ENCODE data around the gene AFG3L2.

The AFG3L2 gene

GRCh38 chr18:12366784-12367183 lies 10.2 kb downstream of the AFG3L2 start:
- no peak for DNase-seq (ENCODE audit: low read depth)

DNA sequence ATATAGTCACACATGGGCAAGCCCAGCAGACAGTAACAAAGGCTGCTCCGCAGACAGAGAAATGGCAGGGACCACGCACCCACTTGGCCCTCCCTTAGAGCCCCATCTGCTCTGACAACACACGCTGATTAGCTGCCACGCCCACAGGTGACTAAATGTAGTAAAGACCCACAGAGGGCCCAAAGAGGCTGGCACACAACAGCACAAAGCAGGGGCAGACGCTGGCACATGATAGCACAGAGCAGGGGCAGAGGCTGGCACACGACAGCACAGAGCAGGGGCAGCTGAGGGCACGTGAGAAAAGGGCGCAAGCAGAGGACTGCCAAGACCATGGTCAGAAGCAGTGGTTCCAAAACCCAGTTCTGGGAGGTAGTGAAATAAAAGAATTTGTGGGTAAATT lies 10.6 kb downstream of the AFG3L2 start:
- H3K4me3 ChIP-seq (ENCODE audit: low read depth, low read length) = no peak overlapping the region
- no peak for DNase-seq (ENCODE audit: low read depth)

More at GRCh38 chr18:12366784-12367183, 10.2 kb downstream of the AFG3L2 start:
- no peak overlapping the region for H3K4me3 ChIP-seq (ENCODE audit: low read depth, low read length)

- no peak overlapping the region for H3K4me3 ChIP-seq (ENCODE audit: low read depth, low read length)
- no peak for DNase-seq (ENCODE audit: low read depth)
Observed at GRCh38 chr18:12362473-12363174, 14.4 kb downstream of the AFG3L2 start.

DNA sequence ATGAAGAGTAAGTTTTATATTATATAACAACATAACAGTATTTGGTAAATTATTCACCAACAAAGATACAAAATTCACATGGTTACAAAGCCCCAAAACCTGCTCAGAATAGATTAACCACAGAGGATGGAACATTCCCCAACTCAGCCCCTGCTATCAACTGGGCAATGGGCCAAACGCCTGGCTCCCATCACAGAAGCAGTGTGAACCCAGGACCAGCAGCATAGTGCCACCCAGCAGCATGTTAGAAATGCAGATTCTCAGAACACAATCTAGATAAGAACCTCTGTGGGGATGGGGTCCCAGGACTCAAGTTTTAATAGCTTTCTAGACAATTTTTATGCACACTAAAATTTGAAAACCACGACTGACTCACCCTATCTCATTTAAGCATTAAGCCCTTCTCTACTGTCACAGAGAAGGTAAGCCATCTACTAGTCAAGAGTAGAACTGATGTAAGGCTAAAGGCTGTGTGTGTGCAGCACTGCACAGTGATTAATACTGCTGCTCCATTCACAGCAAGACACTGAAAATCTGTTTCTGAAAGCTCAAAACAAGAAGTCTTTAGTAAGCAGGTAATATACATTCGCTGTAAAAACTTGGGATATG lies 15.2 kb downstream of the AFG3L2 start:
- DNase-seq (ENCODE audit: low read depth) = no peak

DNA sequence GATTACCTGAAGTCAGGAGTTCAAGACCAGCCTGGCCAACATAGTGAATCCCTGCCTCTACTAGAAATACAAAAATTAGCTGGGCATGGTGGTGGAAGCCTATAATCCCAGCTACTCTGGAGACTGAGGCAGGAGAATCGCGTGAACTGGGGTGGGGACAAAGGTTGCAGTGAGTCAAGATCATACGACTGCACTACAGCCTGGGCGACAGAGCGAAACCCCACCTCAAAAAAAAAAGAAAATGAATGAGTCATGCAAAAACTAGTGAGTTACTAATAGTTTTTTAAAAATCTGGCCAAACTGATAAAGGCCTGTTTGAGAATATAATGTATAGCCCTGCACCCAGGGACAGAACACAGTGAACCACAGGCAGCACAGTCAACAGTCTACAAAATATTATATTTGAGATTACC lies 17.5 kb downstream of the AFG3L2 start:
- no peak for DNase-seq (ENCODE audit: low read depth)
- H3K4me3 ChIP-seq (ENCODE audit: low read depth, low read length) = no peak overlapping the region

More for the DNA sequence above, 15.2 kb downstream of the AFG3L2 start:
- H3K4me3 ChIP-seq (ENCODE audit: low read depth, low read length) = no peak overlapping the region

DNA sequence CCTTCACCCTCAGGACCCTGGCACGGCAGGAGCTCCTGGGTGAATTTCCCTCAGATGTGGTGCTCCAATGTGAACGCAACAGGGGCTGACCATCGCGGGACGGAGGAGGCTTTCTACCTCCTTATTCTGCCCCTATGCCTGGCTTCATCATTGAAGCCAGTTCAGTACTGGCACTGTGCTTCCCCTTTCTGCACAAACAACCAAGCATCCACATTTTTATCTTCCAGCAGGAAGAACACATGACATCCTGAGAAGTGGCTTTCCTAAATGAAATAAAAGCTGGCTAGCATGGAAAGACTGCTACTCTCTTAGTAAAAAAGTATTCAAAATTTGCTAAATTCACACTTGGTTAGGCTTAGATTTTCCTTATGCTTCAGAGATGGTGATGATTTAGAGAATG lies 24.8 kb downstream of the AFG3L2 start:
- no peak for DNase-seq (ENCODE audit: low read depth)
- H3K4me3 ChIP-seq (ENCODE audit: low read depth, low read length) = no peak overlapping the region

GRCh38 chr18:12347895-12348294 lies 29.1 kb downstream of the AFG3L2 start:
- DNase-seq (ENCODE audit: low read depth) = no peak
- H3K4me3 ChIP-seq (ENCODE audit: low read depth, low read length) = no peak overlapping the region

- no peak for DNase-seq (ENCODE audit: low read depth)
- no peak overlapping the region for H3K4me3 ChIP-seq (ENCODE audit: low read depth, low read length)
Observed at GRCh38 chr18:12346240-12346565, 30.8 kb downstream of the AFG3L2 start.

GRCh38 chr18:12345491-12346239 lies 31.4 kb downstream of the AFG3L2 start:
- DNase-seq (ENCODE audit: low read depth) = no peak
- H3K4me3 ChIP-seq (ENCODE audit: low read depth, low read length) = no peak overlapping the region

GRCh38 chr18:12342661-12343060 lies 34.4 kb downstream of the AFG3L2 start:
- DNase-seq (ENCODE audit: low read depth) = no peak
- H3K4me3 ChIP-seq (ENCODE audit: low read depth, low read length) = no peak overlapping the region

DNA sequence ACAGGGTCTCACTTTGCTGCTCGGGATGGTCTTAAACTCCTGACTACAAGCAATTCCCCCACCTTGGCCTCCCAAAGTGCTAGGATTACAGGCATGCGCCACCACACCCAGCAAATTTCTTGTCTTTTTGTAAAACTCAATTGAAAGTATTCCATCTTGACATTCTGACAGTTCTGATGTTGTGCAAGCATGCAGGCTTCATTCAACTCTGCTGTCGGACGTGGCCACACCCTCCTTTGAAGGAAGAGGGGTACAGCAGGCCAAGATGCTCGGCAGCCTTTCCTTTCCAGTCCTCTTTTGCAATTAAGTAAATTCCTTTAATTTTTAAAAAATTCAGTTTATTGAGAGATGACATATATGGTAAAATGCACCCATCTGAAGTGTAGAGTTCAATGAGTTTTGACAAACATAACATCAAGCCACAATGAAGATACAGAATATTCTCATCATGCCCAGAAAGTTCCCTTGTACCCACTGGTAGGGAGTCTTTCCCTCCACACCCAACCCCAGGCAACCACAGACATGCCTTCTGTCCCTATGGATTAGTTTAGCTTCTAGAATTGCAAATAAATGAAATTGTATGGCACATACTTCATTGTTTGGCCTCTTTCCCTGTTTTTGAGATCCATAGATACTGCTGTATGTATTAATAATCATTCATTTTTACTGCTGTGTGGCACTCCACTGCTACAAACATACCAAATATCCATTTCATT lies 35.9 kb downstream of the AFG3L2 start:
- H3K4me3 ChIP-seq (ENCODE audit: low read depth, low read length) = no peak overlapping the region
- no peak for DNase-seq (ENCODE audit: low read depth)

DNA sequence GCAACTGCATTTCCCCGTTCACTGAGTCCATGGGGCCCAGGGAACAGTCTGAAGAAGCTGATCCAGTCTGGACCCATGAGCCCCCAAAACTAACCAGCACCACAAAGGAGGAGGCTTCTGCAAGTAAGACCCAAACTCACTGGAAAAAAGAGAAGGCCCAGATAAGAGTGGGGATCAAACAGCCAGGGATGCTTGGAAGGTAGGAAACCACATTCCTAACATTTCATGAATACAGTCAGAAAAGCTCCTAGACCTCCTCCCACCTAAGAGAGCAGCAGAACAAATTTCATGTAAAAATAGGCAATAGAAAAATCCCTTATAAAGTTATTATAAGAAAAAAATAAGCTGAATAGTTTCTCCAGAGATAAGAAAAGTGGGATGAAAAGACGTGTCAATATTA lies 38.6 kb downstream of the AFG3L2 start:
- no peak for DNase-seq (ENCODE audit: low read depth)
- no peak overlapping the region for H3K4me3 ChIP-seq (ENCODE audit: low read depth, low read length)

DNA sequence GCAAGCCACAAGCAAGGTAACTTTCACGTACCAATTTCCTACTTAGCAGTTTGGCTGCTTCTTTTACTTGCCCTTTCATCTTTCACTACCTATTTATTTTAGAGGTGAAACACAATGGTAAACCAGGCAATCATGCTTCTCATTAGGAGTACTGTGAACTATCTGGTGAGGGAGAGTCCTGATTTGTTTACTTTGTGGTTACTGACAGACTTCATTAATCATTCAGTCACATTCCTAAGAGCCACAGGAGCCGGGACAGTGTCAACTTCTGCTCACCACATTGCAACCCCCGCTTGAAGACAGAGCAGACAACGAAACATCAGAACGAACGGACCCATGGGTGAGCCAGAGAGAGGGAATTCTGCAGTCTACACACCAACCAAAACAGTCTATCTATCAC lies 40.1 kb downstream of the AFG3L2 start:
- H3K4me3 ChIP-seq (ENCODE audit: low read depth, low read length) = no peak overlapping the region
- DNase-seq (ENCODE audit: low read depth) = peak; percentile 36

DNA sequence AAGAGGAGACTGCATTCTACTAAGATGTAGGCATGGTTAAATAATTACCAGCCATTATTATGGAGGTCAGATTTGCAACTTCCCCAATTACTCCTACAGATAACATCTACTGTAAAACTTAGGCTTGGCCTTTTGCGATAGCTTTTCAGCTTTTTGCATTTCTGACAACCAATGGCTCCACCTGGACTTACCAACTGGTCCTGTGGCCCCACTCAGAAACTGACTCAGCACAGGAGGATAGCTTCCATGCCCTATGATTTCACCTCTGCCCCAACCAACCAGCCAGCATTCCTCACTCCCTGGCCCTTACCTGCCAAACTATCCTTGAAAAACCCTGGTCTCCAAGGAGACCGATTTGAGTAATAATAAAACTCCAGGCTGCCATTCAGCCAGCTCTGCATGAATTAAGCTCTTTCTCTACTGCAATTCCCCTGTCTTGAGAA lies 40.8 kb downstream of the AFG3L2 start:
- no peak overlapping the region for H3K4me3 ChIP-seq (ENCODE audit: low read depth, low read length)
- DNase-seq (ENCODE audit: low read depth) = no peak

- DNase-seq (ENCODE audit: low read depth) = no peak
- H3K4me3 ChIP-seq (ENCODE audit: low read depth, low read length) = no peak overlapping the region
Observed at GRCh38 chr18:12335503-12335902, 41.5 kb downstream of the AFG3L2 start.

DNA sequence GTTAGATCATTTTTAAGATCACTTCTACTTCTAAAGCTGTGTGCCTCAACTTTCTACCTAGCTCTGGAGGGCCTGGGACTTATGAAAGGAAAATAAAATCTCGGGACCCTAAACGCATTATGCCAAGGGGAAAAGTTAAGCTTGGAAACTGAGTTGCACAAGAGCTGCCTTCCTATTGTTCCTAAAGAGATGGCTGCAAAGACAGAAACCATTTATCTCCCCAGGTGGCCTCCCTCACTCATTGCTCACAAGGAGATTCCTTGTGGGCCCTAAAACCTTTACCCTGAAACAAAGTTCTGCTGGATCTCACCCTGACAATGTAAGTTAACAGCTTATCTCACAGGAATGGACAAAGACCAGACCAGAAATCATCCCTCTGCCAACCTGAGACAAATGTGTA lies 42.2 kb downstream of the AFG3L2 start:
- no peak for DNase-seq (ENCODE audit: low read depth)
- H3K4me3 ChIP-seq (ENCODE audit: low read depth, low read length) = no peak overlapping the region

DNA sequence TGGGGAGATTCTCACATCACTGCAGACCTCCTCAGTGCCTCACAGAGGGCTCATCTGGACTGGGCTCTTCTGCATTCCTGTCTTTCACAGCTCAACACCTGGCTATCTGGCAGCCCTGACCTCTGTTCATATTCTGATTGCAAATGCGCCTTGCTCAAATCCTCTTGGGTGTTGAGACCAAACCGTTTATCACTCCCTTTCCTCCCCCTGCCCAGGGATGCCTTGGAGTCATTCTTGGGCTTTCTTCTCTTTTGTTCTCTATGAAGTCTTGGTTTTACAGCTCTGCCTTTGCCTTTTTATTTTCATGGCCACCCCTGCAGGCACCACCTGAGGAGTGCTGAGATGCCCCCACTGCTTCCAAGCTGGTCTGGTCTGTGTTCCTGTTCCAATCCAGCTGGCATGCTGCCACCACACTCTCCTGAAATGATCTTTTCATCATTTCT lies 42.6 kb downstream of the AFG3L2 start:
- no peak for DNase-seq (ENCODE audit: low read depth)
- H3K4me3 ChIP-seq (ENCODE audit: low read depth, low read length) = no peak overlapping the region

DNA sequence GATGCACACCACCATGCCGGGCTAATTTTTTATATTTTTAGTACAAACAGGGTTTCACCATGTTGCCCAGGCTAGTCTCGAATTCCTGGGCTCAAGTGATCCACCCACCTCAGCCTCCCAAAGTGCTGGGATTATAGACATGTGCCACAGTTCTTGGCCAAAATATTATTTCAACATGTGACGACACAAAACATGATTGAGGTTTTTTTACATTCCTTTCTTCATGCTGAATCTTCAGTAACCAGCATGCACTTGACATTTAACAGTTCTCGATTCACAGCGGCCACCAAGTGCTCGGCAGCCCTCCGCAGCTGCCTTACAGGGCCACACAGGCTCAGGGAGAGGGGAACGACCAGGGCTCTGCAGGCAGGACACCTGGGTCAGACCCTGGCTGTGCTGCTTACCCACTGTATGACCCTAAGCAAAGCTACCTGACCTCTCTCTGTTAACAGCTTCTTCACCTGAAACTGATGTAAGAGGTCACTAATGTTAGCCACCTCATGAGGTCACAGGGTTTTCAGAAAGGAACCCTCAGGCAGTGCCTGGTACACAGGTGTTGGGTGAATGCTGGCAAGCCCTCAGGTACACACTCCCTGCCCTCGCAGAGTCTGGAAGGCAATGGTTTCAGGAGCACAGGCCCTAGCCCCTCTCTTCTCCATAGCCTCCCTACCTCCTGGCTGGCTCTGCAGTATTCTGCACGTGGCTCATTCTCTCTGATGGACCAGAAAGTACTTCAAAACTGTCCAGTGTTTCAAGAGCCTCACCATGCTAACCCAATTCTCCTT lies 43.3 kb downstream of the AFG3L2 start:
- no peak for DNase-seq (ENCODE audit: low read depth)
- no peak overlapping the region for H3K4me3 ChIP-seq (ENCODE audit: low read depth, low read length)

DNA sequence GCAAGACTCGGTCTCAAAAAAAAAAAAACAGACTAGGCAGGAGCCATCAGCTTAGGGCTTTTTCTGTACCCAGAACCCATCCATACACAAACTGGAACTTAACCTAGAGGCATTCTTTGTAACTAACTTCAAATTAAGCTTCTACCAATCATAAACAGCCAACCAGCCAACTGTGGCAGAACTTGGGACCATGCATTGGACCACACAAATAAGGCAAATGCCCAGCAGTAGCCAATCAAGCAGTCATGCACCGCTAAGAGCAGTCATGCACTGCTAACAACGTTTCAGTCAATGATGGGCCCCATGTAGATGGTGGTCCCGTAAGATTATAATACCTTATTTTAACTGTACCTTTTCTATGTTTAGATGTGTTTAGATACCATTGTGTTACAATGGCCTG lies 46.3 kb downstream of the AFG3L2 start:
- no peak for DNase-seq (ENCODE audit: low read depth)
- H3K4me3 ChIP-seq (ENCODE audit: low read depth, low read length) = no peak overlapping the region

All from skeletal muscle cell (primary cell).